ENCODE measurements around the gene SDCCAG8. TPM values are rescaled to one million over a fixed set of nuclear protein-coding genes. Genes with fewer than 3 reads are reported as not detected.

Gene SDCCAG8
- total and polyA plus RNA-seq, 2 of the 8 experiments (the other 6 are each of a cell fraction or from before 2014, with no cell fraction given): 15.6 to 21.0 TPM

- POLR2A ChIA-PET (ENCODE audit: partially characterized antibody): interaction anchor here (0.7 to 3.7 kb wide), 3 partner anchors 9 to 33 kb away, joined by 3 to 15 read pairs (median 4); no protein-coding TSS in a partner anchor
- WGBS, 2 experiments (ENCODE audit: extremely low coverage in 1 of 2, insufficient coverage in 1 of 2, insufficient read length in 1 of 2, insufficient replicate concordance in 2 of 2, low coverage in 1 of 2, low lambda C conversion rate in 2 of 2, missing lambda C conversion rate in 1 of 2): 2% methylated on average over 26 of the region's 50 CpGs; no CpG with 5 or more reads in 1 of the 2 experiments
- no peaks in the 10 kb centered on the region for H3K36me3 ChIP-seq (ENCODE audit: control insufficient read depth in 2 of 4, insufficient read depth in 4 of 4, low read length in 3 of 4)
- peak overlapping the region; percentile 76 to 97 (median 93) for H3K4me3 ChIP-seq (ENCODE audit: extremely low read depth in 1 of 4, insufficient read depth in 2 of 4, low read depth in 3 of 4, low read length in 4 of 4)
- H3K18ac ChIP-seq (ENCODE audit: extremely low read depth, low read length): peak overlapping the region; percentile 52; the same call in 1 of the 2 replicates
- H4K20me1 ChIP-seq (replicated peaks in 1 of 2; ENCODE audit: control insufficient read depth in 1 of 2, insufficient read depth in 2 of 2, low read length in 2 of 2): peaks cover 2 to 3% of the 10 kb centered on the region in 2 experiments
- H2BK20ac ChIP-seq (ENCODE audit: low read length): no peak overlapping the region
- H3K9ac ChIP-seq (replicated peaks in 1 of 4; ENCODE audit: extremely low read depth in 1 of 4, low read depth in 3 of 4, low read length in 3 of 4): peak overlapping the region; percentile 70 to 87 (median 76)
- H4K5ac ChIP-seq (ENCODE audit: insufficient read length, low read depth, low read length): peak overlapping the region; percentile 79
- H2AK5ac ChIP-seq (ENCODE audit: low read depth, low read length): no peak overlapping the region
- peak overlapping the region; percentile 84 for H3K27ac ChIP-seq (ENCODE audit: low read depth, low read length)
- no peaks in the 10 kb centered on the region for H3K27me3 ChIP-seq (replicated peaks in 1 of 4; ENCODE audit: control insufficient read depth in 3 of 4, extremely low read depth in 1 of 4, insufficient read depth in 3 of 4, low read length in 3 of 4)
- no peak overlapping the region for H2BK120ac ChIP-seq (replicated peaks; ENCODE audit: low read depth, low read length)
- no peak overlapping the region for H3K14ac ChIP-seq (ENCODE audit: insufficient read length)
- H4K8ac ChIP-seq (ENCODE audit: extremely low read depth, insufficient read depth, low read length): peak overlapping the region; percentile 96
- peaks cover 16% of the 10 kb centered on the region for H3K23me2 ChIP-seq (ENCODE audit: low read depth, low read length)
- no peaks in the 10 kb centered on the region for H3K9me3 ChIP-seq (ENCODE audit: insufficient read depth in 2 of 2, low read depth in 1 of 2, low read length in 1 of 2)
- no peak overlapping the region for H2AFZ ChIP-seq (ENCODE audit: low read length)
- peaks cover 0 to 6% (median 2%) of the 10 kb centered on the region in 4 experiments; a peak in 1 of 7 replicates for H3K4me1 ChIP-seq (replicated peaks in 1 of 4; ENCODE audit: control insufficient read depth in 3 of 4, insufficient read depth in 4 of 4, low read length in 3 of 4)
- CTCF ChIA-PET (ENCODE audit: partially characterized antibody): no interaction called here
- peaks cover 7 to 53% of the 10 kb centered on the region in 2 experiments; a peak in 3 of 4 replicates for H3K79me2 ChIP-seq (ENCODE audit: control insufficient read depth in 1 of 2, insufficient read depth in 2 of 2, low read length in 2 of 2)
- peak overlapping the region; percentile 90 to 93 for H3K4me2 ChIP-seq (ENCODE audit: insufficient read depth in 1 of 2, low read depth in 2 of 2, low read length in 2 of 2)
- no peak overlapping the region for H2BK12ac ChIP-seq (ENCODE audit: low read depth, low read length)
- peak overlapping the region; percentile 83 for H3K56ac ChIP-seq (replicated peaks; ENCODE audit: insufficient read length, low read depth, low read length)
- H2BK5ac ChIP-seq (ENCODE audit: low read depth, low read length): peak overlapping the region; percentile 87
- no peak overlapping the region for H3K23ac ChIP-seq (ENCODE audit: insufficient read length)
- no peaks in the 10 kb centered on the region for H3K79me1 ChIP-seq (ENCODE audit: low read depth, low read length)
- FAIRE-seq (no peak), DNase-seq (ENCODE audit: low read depth in 1 of 2, low spot score in 2 of 2) (peak in 1 of 2 experiments; percentile 61)
- no peak overlapping the region for H3K4ac ChIP-seq (replicated peaks; ENCODE audit: insufficient read length, low read depth, low read length)
- H2BK15ac ChIP-seq (ENCODE audit: low read length): no peak overlapping the region; the same call in 1 of the 2 replicates
- H4K91ac ChIP-seq (replicated peaks; ENCODE audit: insufficient read length, low read length): peak overlapping the region; percentile 77
- TF ChIP-seq JUND (IDR thresholded peaks at IDR 0.05; ENCODE audit: low read length): no peak
- TF ChIP-seq KDM5A (IDR thresholded peaks at IDR 0.05; ENCODE audit: low read length): no peak
- no peak for TF ChIP-seq CHD2 (IDR thresholded peaks at IDR 0.05; ENCODE audit: low read length)
- no peak for TF ChIP-seq CBX5 (IDR thresholded peaks at IDR 0.05; ENCODE audit: low read depth, low read length)
- TF ChIP-seq EZH2 (IDR thresholded peaks at IDR 0.05; ENCODE audit: low read depth, low read length, severe bottlenecking): no peak
- TF ChIP-seq ATF3 (IDR thresholded peaks at IDR 0.05; ENCODE audit: insufficient read depth, low read depth, low read length): no peak
- TF ChIP-seq CTCF (IDR thresholded peaks at IDR 0.05; ENCODE audit: control extremely low read depth in 1 of 3, insufficient read depth in 1 of 3, low read depth in 1 of 3, low read length in 3 of 3): no peak
- TF ChIP-seq KDM4A (IDR thresholded peaks at IDR 0.05; ENCODE audit: low read depth, low read length, severe bottlenecking): peak; percentile 58
- TF ChIP-seq ASH2L (IDR thresholded peaks at IDR 0.05; ENCODE audit: low read length): peak; percentile 88
These were observed 1.5 kb upstream of the SDCCAG8 start for GRCh38 chr1:243254233-243254926.

All from H1 (cell line).